SK-N-SH treated with all-trans-retinoic acid at 6 μM for 48 hours (cell line): ENCODE data around the gene AP2S1.

Experiments
- ARNTL ChIP-seq: fragments of 450-650 bp; formaldehyde crosslinking; IDR thresholded peaks from 2 replicates; pipeline ENCODE4 v1.5.0; 2020; ENCODE audit warnings: low read depth, mild to moderate bottlenecking, moderate library complexity, borderline replicate concordance
- BACH2 ChIP-seq: fragments of 250-450 bp; sonication (Bioruptor Pico); IDR thresholded peaks from 2 replicates; pipeline ENCODE4 v1.9.0; 2021; ENCODE audit warnings: mild to moderate bottlenecking, borderline replicate concordance
- CSDC2 ChIP-seq: fragments of 250-450 bp; sonication (Bioruptor Pico); IDR thresholded peaks from 2 replicates; pipeline ENCODE4 v1.5.0; 2020; ENCODE audit warnings: mild to moderate bottlenecking, moderate library complexity
- ISL1 ChIP-seq: fragments of 250-450 bp; sonication (Bioruptor Pico); IDR thresholded peaks from 2 replicates; pipeline ENCODE4 v2.1.2; 2022; ENCODE audit warnings: mild to moderate bottlenecking, moderate library complexity
- PATZ1 ChIP-seq: fragments of 250-450 bp; sonication (Bioruptor Pico); IDR thresholded peaks from 2 replicates; pipeline ENCODE4 v1.8.0; 2020; ENCODE audit warnings: mild to moderate bottlenecking, moderate library complexity, borderline replicate concordance
- RARB ChIP-seq: fragments of 250-450 bp; sonication (Bioruptor Pico); IDR thresholded peaks from 2 replicates; pipeline ENCODE4 v1.8.0; 2021; ENCODE audit warnings: mild to moderate bottlenecking, moderate library complexity
- SNAI2 ChIP-seq: fragments of 250-450 bp; sonication (Bioruptor Pico); IDR thresholded peaks from 2 replicates; pipeline ENCODE4 v1.5.0; 2020; ENCODE audit warnings: mild to moderate bottlenecking, moderate library complexity
- TOX ChIP-seq: fragments of 250-450 bp; sonication (Bioruptor Pico); IDR thresholded peaks from 2 replicates; pipeline ENCODE4 v1.8.0; 2021; ENCODE audit warnings: mild to moderate bottlenecking, moderate library complexity, borderline replicate concordance
- ZC3H10 ChIP-seq: fragments of 250-450 bp; sonication (Bioruptor Pico); IDR thresholded peaks from 2 replicates; pipeline ENCODE4 v1.5.1; 2021; ENCODE audit warnings: mild to moderate bottlenecking, moderate library complexity
- ZFP3 ChIP-seq: fragments of 250-450 bp; sonication (Bioruptor Pico); IDR thresholded peaks from 2 replicates; pipeline ENCODE4 v1.5.0; 2020; ENCODE audit warnings: mild to moderate bottlenecking, moderate library complexity
- ZFP30 ChIP-seq: fragments of 450-650 bp; formaldehyde crosslinking; IDR thresholded peaks from 2 replicates; pipeline ENCODE4 v1.5.0; 2022; ENCODE audit warnings: mild to moderate bottlenecking, moderate library complexity
- ZNF565 ChIP-seq: fragments of 450-650 bp; formaldehyde crosslinking; conservative IDR thresholded peaks from 2 replicates; pipeline ENCODE4 v1.5.0; 2020; ENCODE audit warnings: low read depth, mild to moderate bottlenecking, moderate library complexity
- ZNF8 ChIP-seq: fragments of 450-650 bp; formaldehyde crosslinking; IDR thresholded peaks from 2 replicates; pipeline ENCODE4 v1.5.0; 2020; ENCODE audit warnings: mild to moderate bottlenecking, moderate library complexity
- TF ChIP-seq, protein P1 (sequence below): fragments of 250-450 bp; sonication (Bioruptor Pico); IDR thresholded peaks from 2 replicates; pipeline ENCODE4 v1.8.0; 2021; ENCODE audit warnings: low read depth, mild to moderate bottlenecking, moderate library complexity, borderline replicate concordance

- no peak for TF ChIP-seq ZFP3 (CRISPR knock-in tag)
- no peak for TF ChIP-seq RARB (CRISPR knock-in tag)
- TF ChIP-seq, protein P1, sequence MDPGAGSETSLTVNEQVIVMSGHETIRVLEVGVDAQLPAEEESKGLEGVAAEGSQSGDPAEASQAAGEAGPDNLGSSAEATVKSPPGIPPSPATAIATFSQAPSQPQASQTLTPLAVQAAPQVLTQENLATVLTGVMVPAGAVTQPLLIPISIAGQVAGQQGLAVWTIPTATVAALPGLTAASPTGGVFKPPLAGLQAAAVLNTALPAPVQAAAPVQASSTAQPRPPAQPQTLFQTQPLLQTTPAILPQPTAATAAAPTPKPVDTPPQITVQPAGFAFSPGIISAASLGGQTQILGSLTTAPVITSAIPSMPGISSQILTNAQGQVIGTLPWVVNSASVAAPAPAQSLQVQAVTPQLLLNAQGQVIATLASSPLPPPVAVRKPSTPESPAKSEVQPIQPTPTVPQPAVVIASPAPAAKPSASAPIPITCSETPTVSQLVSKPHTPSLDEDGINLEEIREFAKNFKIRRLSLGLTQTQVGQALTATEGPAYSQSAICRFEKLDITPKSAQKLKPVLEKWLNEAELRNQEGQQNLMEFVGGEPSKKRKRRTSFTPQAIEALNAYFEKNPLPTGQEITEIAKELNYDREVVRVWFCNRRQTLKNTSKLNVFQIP (CRISPR knock-in tag): no peak
- TF ChIP-seq ARNTL (CRISPR knock-in tag): no peak
- no peak for TF ChIP-seq CSDC2 (CRISPR knock-in tag)
- no peak for TF ChIP-seq ZC3H10 (CRISPR knock-in tag)
- no peak for TF ChIP-seq ZNF8 (CRISPR knock-in tag)
- no peak for TF ChIP-seq ISL1 (CRISPR knock-in tag)
- no peak for TF ChIP-seq PATZ1
- TF ChIP-seq SNAI2 (CRISPR knock-in tag): no peak
- TF ChIP-seq ZFP30: no peak
- TF ChIP-seq TOX: no peak
- TF ChIP-seq BACH2: no peak
- TF ChIP-seq ZNF565 (CRISPR knock-in tag): no peak
Observed at GRCh38 chr19:46861691-46862502, 11.3 kb upstream of the AP2S1 start.
